Neural progenitor cell (in vitro differentiated cells): ENCODE measurements around the gene ZMYND11. TPM values are rescaled to one million over a fixed set of nuclear protein-coding genes. Genes with fewer than 3 reads are reported as not detected.

Source experiments
- DNase-seq: peaks from one replicate; pipeline ENCODE4 v3.0.0-alpha.2; 2016; ENCODE audit warnings: low spot score
- H2AFZ ChIP-seq: fragments of 200-600 bp; sonication (generic); replicated peaks from 2 replicates; pipeline ENCODE4 v1.6.1; 2016; ENCODE audit warnings: antibody characterized with exemption
- H3F3A ChIP-seq: fragments of 200-600 bp; sonication (generic); 2 replicates; pipeline ENCODE4 v1.6.1; 2016; ENCODE audit warnings: antibody characterized with exemption, low read depth
- H3K27ac ChIP-seq: fragments of 200-600 bp; sonication (generic); 2 replicates; pipeline ENCODE4 v1.5.1; 2016; ENCODE audit warnings: mild to moderate bottlenecking
- H3K27me3 ChIP-seq: fragments of 200-600 bp; sonication (generic); 2 replicates; pipeline ENCODE4 v1.6.1; 2016; ENCODE audit warnings: mild to moderate bottlenecking, moderate library complexity
- H3K36me3 ChIP-seq: fragments of 200-600 bp; sonication (generic); 2 replicates; pipeline ENCODE4 v1.5.1; 2016
- H3K4me1 ChIP-seq: fragments of 200-600 bp; sonication (generic); 2 replicates; pipeline ENCODE4 v1.6.1; 2016; ENCODE audit warnings: mixed run types
- H3K4me2 ChIP-seq: fragments of 200-600 bp; sonication (generic); 2 replicates; pipeline ENCODE4 v1.6.1; 2016
- H3K4me3 ChIP-seq: fragments of 200-600 bp; sonication (generic); 2 replicates; pipeline ENCODE4 v1.5.1; 2016
- H3K79me2 ChIP-seq: fragments of 200-600 bp; sonication (generic); 2 replicates; pipeline ENCODE4 v1.6.1; 2016; ENCODE audit warnings: low read depth
- H3K9ac ChIP-seq: fragments of 200-600 bp; sonication (generic); 2 replicates; pipeline ENCODE4 v1.6.1; 2016
- H3K9me3 ChIP-seq: fragments of 200-600 bp; sonication (generic); 2 replicates; pipeline ENCODE4 v1.5.1; 2016; ENCODE audit warnings: low read depth
- H4K20me1 ChIP-seq: fragments of 200-600 bp; sonication (generic); 2 replicates; pipeline ENCODE4 v1.6.1; 2016; ENCODE audit warnings: low read depth
- H3K27ac Mint-ChIP-seq: 3 replicates; pipeline ENCODE4 v1.8.0; 2021; ENCODE audit warnings: mixed read lengths
- H3K27me3 Mint-ChIP-seq: 2 replicates; pipeline ENCODE4 v1.8.0; 2022; ENCODE audit warnings: low read depth, mild to moderate bottlenecking, inconsistent platforms, moderate library complexity, mixed read lengths; ENCODE audit not compliant: insufficient read depth
- H3K36me3 Mint-ChIP-seq: 3 replicates; pipeline ENCODE4 v1.8.0; 2021; ENCODE audit warnings: mixed read lengths
- H3K4me1 Mint-ChIP-seq: 3 replicates; pipeline ENCODE4 v1.8.0; 2021; ENCODE audit warnings: mixed read lengths
- H3K4me3 Mint-ChIP-seq: 3 replicates; pipeline ENCODE4 v1.8.0; 2021; ENCODE audit warnings: mild to moderate bottlenecking, moderate library complexity, mixed read lengths
- H3K9me3 Mint-ChIP-seq: 3 replicates; pipeline ENCODE4 v1.8.0; 2020; ENCODE audit warnings: mixed read lengths
- EZH2 ChIP-seq: fragments of 200-600 bp; sonication (generic); IDR thresholded peaks from 2 replicates; pipeline ENCODE4 v1.6.1; 2017; ENCODE audit warnings: antibody characterized with exemption, mild to moderate bottlenecking, moderate library complexity
- EZH2phosphoT487 ChIP-seq: fragments of 200-600 bp; sonication (generic); IDR thresholded peaks from 2 replicates; pipeline ENCODE4 v1.6.1; 2017; ENCODE audit warnings: antibody characterized with exemption
- total RNA-seq: library from RNA; depleted of rRNA; stranded (reverse); fragments of >200 nt; gene quantifications from 2 replicates; pipeline ENCODE4 v1.2.3, GENCODE V29; 2015; ENCODE audit warnings: low replicate concordance
- TF ChIP-seq, protein P1 (sequence below): fragments of 200-600 bp; sonication (generic); IDR thresholded peaks from 2 replicates; pipeline ENCODE4 v1.5.1; 2017; ENCODE audit warnings: antibody characterized with exemption, mild to moderate bottlenecking

Gene ZMYND11
- total RNA-seq, 1 donor from 2014 or later = 59.5 TPM

DNA sequence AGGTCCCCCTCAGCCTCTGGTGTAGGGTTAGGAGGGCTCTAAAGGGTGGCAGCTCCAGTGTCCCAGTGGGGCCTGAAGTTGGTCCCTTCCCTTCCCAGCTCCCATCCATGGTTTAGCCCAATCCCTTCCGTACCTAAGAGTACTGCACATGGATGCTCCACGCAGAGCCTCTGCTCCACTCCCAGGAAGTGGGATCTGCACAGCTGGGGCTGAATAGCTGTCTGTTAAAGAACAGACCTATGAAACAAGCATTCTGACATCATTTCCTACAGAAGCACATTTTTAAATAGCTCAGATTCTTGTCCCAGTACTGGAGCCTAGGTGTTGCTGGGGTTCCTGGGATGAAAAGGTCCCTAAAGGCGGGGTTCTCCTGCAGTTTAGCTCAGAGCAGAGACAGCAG, 135.9 kb downstream of the ZMYND11 start:
- Histone ChIP-seq H3K4me3 (no peak overlapping the region), H3K9me3 (no peaks in the 10 kb centered on the region), H2AFZ (no peak overlapping the region), H3K79me2 (no peaks in the 10 kb centered on the region), H3F3A (no peaks in the 10 kb centered on the region), H3K4me1 (peaks cover 7% of the 10 kb centered on the region), H3K27ac (no peak overlapping the region), H3K36me3 (no peaks in the 10 kb centered on the region), H3K27me3 (no peaks in the 10 kb centered on the region), H3K4me2 (no peak overlapping the region), H3K9ac (no peak overlapping the region), H4K20me1 (no peaks in the 10 kb centered on the region)
- Mint-ChIP-seq H3K4me1 (peaks cover 22% of the 10 kb centered on the region), H3K27ac (no peak overlapping the region), H3K27me3 (peaks cover 3% of the 10 kb centered on the region), H3K4me3 (no peak overlapping the region), H3K36me3 (peaks cover 2% of the 10 kb centered on the region), H3K9me3 (no peaks in the 10 kb centered on the region)
- TF ChIP-seq, protein P1, sequence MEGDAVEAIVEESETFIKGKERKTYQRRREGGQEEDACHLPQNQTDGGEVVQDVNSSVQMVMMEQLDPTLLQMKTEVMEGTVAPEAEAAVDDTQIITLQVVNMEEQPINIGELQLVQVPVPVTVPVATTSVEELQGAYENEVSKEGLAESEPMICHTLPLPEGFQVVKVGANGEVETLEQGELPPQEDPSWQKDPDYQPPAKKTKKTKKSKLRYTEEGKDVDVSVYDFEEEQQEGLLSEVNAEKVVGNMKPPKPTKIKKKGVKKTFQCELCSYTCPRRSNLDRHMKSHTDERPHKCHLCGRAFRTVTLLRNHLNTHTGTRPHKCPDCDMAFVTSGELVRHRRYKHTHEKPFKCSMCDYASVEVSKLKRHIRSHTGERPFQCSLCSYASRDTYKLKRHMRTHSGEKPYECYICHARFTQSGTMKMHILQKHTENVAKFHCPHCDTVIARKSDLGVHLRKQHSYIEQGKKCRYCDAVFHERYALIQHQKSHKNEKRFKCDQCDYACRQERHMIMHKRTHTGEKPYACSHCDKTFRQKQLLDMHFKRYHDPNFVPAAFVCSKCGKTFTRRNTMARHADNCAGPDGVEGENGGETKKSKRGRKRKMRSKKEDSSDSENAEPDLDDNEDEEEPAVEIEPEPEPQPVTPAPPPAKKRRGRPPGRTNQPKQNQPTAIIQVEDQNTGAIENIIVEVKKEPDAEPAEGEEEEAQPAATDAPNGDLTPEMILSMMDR = no peak
- TF ChIP-seq EZH2 = no peak
- TF ChIP-seq EZH2phosphoT487 = no peak
- no peak for DNase-seq

DNA sequence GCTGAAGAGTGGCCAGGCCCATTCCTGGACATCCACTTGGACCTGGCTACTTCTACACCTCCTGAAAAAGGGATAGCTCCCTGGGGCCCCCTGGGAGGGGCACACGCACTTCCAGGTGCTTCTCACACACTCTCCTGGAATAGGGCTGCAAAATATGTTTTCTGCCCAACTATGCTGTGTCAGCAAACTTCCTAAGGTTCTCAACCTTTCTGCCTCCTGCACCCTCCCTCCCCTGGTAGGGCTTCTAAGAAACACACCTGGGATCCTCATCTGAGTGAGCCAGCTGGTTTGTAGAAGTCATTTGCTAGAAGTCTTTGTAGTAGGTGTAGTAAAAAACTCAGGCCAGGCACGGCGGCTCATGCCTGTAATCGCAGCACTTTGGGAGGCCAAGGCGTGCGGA, 136.5 kb downstream of the ZMYND11 start:
- no peaks in the 10 kb centered on the region for H3F3A ChIP-seq
- H3K36me3 Mint-ChIP-seq = peaks cover 3% of the 10 kb centered on the region
- H3K27ac Mint-ChIP-seq = peak overlapping the region; percentile 42
- no peak for TF ChIP-seq EZH2
- no peak for TF ChIP-seq EZH2phosphoT487
- TF ChIP-seq, protein P1 = no peak
- H3K4me3 ChIP-seq = no peak overlapping the region
- H3K79me2 ChIP-seq = no peaks in the 10 kb centered on the region
- H4K20me1 ChIP-seq = no peaks in the 10 kb centered on the region
- no peak overlapping the region for H3K4me3 Mint-ChIP-seq
- no peaks in the 10 kb centered on the region for H3K9me3 Mint-ChIP-seq
- no peak overlapping the region for H3K27ac ChIP-seq
- H2AFZ ChIP-seq = no peak overlapping the region
- H3K9ac ChIP-seq = no peak overlapping the region
- no peaks in the 10 kb centered on the region for H3K27me3 ChIP-seq
- no peak overlapping the region for H3K4me2 ChIP-seq
- no peaks in the 10 kb centered on the region for H3K36me3 ChIP-seq
- H3K4me1 ChIP-seq = peaks cover 7% of the 10 kb centered on the region
- peaks cover 22% of the 10 kb centered on the region for H3K4me1 Mint-ChIP-seq
- DNase-seq = no peak
- H3K27me3 Mint-ChIP-seq = peaks cover 3% of the 10 kb centered on the region
- no peaks in the 10 kb centered on the region for H3K9me3 ChIP-seq

DNA sequence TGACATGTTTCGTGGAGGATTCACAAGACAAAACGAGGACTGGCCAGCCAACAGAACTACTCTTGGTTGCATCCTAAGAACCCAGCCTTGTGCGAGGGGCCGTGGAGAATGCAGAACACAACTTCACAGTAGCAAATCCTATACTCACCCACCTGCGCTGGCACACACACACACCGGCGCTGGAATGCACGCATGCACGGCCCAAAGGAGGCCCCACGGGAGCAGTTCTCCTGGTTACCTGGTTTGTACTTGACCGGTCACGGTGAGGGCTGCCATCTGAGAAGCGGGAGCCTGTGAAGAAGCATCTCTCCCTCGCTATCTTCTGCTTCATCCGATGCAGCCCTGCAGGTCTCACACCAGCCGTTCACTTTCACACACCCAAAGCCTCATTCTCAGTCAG, 137.8 kb downstream of the ZMYND11 start:
- Histone ChIP-seq H3K27ac (no peak overlapping the region), H3K36me3 (no peaks in the 10 kb centered on the region), H3K4me2 (no peak overlapping the region), H3F3A (no peaks in the 10 kb centered on the region), H4K20me1 (no peaks in the 10 kb centered on the region), H3K4me1 (peaks cover 7% of the 10 kb centered on the region), H3K4me3 (no peak overlapping the region), H3K27me3 (no peaks in the 10 kb centered on the region), H3K9ac (no peak overlapping the region), H3K9me3 (no peaks in the 10 kb centered on the region), H3K79me2 (no peaks in the 10 kb centered on the region), H2AFZ (no peak overlapping the region)
- H3K4me1 Mint-ChIP-seq = peaks cover 22% of the 10 kb centered on the region
- peaks cover 13% of the 10 kb centered on the region for H3K36me3 Mint-ChIP-seq
- H3K4me3 Mint-ChIP-seq = no peak overlapping the region
- H3K9me3 Mint-ChIP-seq = no peaks in the 10 kb centered on the region
- H3K27me3 Mint-ChIP-seq = no peaks in the 10 kb centered on the region
- H3K27ac Mint-ChIP-seq = no peak overlapping the region
- DNase-seq = no peak
- TF ChIP-seq EZH2 (no peak), EZH2phosphoT487 (no peak)
- TF ChIP-seq, protein P1 = no peak
